ENCODE results near the gene BICD1. TPM values are rescaled to one million over a fixed set of nuclear protein-coding genes. Genes with fewer than 3 reads are reported as not detected.

The BICD1 gene
- total and polyA plus RNA-seq, 2 donors from 2014 or later = 3.8 to 36.7 TPM

DNA sequence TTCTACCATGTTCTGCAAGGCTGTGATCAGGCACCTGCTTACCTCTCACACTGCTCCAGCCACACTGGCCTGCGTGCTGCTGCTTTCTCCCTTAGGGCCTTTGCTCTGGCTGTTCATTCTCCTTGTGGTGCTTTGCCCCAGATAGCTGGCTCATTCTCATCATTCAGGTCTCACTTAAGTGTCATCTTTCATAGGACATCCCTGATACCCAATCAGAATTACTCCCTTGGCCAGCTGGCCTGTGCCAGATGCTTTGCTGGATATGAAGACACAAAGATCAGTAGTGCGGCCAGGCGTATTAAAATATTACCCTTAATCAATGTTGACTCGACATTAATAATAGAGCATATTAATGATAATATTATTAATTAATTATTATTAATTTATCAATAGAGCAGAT, 148.9 kb downstream of the BICD1 start:
- Histone ChIP-seq H3K9ac (ENCODE audit: low read length in 3 of 3) (no peak overlapping the region), H3K27ac (ENCODE audit: low read depth in 2 of 2, low read length in 2 of 2) (no peak overlapping the region), H3K36me3 (ENCODE audit: control insufficient read depth in 2 of 3, insufficient read depth in 3 of 3, low read length in 3 of 3) (no peaks in the 10 kb centered on the region), H3K9me3 (ENCODE audit: control insufficient read depth in 2 of 3, insufficient read depth in 1 of 3, low read length in 3 of 3) (peaks cover 0 to 3% (median 2%) of the 10 kb centered on the region in 3 donors), H3K4me1 (ENCODE audit: control insufficient read depth in 2 of 3, insufficient read depth in 2 of 3, low read depth in 1 of 3, low read length in 3 of 3) (no peaks in the 10 kb centered on the region), H3K4me3 (ENCODE audit: low read length in 3 of 3) (no peak overlapping the region), H3K27me3 (ENCODE audit: control insufficient read depth, insufficient read depth, low read length) (no peaks in the 10 kb centered on the region)
- DNase-seq (no peak), FAIRE-seq (no peak)
- intact Hi-C loops (cut with DNase I) = no loop called here
- TF ChIP-seq, protein P1, sequence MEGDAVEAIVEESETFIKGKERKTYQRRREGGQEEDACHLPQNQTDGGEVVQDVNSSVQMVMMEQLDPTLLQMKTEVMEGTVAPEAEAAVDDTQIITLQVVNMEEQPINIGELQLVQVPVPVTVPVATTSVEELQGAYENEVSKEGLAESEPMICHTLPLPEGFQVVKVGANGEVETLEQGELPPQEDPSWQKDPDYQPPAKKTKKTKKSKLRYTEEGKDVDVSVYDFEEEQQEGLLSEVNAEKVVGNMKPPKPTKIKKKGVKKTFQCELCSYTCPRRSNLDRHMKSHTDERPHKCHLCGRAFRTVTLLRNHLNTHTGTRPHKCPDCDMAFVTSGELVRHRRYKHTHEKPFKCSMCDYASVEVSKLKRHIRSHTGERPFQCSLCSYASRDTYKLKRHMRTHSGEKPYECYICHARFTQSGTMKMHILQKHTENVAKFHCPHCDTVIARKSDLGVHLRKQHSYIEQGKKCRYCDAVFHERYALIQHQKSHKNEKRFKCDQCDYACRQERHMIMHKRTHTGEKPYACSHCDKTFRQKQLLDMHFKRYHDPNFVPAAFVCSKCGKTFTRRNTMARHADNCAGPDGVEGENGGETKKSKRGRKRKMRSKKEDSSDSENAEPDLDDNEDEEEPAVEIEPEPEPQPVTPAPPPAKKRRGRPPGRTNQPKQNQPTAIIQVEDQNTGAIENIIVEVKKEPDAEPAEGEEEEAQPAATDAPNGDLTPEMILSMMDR (IDR thresholded peaks at IDR 0.05; ENCODE audit: borderline replicate concordance, extremely low read depth, insufficient read depth) = no peak

DNA sequence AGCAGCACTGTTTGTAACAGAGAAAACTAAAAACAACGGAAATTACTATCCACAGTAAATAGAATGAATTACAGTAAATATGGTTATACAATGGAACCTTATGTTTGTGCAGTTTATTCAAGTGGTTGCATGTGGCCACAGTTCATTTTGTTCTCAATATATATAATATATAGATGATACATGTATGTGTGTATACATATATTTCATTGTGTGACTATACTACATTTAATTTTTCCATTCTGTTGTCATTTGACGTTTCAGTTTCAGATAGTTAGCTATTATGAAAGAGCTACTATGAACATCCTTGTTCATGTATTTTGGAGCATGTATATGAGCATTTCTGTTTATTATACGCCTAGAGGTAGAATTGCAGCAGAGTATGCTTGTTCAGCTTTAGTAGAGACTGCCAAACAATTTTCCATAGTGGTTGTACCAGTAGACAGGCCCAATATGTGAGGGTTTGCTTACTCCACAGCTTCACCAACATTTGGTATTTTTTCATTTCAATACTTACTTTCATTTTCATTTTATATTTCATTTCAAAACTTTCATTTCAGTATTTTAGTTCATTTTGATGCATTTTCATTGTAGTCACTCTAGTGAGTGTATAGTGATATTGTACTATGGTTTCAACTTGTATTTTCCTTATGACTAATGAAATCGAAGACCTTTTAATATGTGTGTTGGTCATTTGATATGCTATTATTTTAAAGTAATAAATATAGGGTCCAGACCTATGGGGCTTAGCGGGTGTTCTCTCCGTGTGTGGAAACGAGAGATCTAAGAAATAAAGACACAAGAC, 151.2 kb downstream of the BICD1 start:
- no peak overlapping the region for H3K9ac ChIP-seq (ENCODE audit: low read length in 3 of 3)
- no peaks in the 10 kb centered on the region for H3K36me3 ChIP-seq (ENCODE audit: control insufficient read depth in 2 of 3, insufficient read depth in 3 of 3, low read length in 3 of 3)
- DNase-seq (no peak), FAIRE-seq (no peak)
- intact Hi-C loops (cut with DNase I) = no loop called here
- H3K9me3 ChIP-seq (ENCODE audit: control insufficient read depth in 2 of 3, insufficient read depth in 1 of 3, low read length in 3 of 3) = peaks cover 0 to 3% (median 2%) of the 10 kb centered on the region in 3 donors
- no peak overlapping the region for H3K27ac ChIP-seq (ENCODE audit: low read depth in 2 of 2, low read length in 2 of 2)
- TF ChIP-seq, protein P1 (IDR thresholded peaks at IDR 0.05; ENCODE audit: borderline replicate concordance, extremely low read depth, insufficient read depth) = no peak
- no peaks in the 10 kb centered on the region for H3K27me3 ChIP-seq (ENCODE audit: control insufficient read depth, insufficient read depth, low read length)
- no peak overlapping the region for H3K4me3 ChIP-seq (ENCODE audit: low read length in 3 of 3)
- no peaks in the 10 kb centered on the region for H3K4me1 ChIP-seq (ENCODE audit: control insufficient read depth in 2 of 3, insufficient read depth in 2 of 3, low read depth in 1 of 3, low read length in 3 of 3)

DNA sequence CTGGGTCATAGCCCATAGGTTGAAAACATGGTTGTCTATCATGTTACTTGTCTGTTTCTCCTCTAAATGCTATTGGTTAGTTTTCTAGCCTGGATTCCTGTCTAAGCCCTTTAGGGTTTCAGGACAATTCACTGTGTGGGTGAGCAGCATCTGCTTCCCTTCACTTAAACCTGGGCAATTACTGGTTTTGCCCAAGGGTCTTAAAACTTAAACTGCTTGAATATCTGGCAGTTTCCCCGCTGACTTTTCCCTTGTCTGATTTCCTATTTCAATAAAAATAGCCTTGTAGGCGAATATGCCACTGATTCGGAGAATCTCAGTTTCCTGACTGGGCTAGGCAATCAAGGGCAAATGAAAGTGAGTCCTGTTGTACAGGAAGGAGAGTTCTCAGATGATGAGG, 154.0 kb downstream of the BICD1 start:
- H3K4me3 ChIP-seq (ENCODE audit: low read length in 3 of 3) = no peak overlapping the region
- H3K36me3 ChIP-seq (ENCODE audit: control insufficient read depth in 2 of 3, insufficient read depth in 3 of 3, low read length in 3 of 3) = no peaks in the 10 kb centered on the region
- no peak for DNase-seq
- H3K9ac ChIP-seq (ENCODE audit: low read length in 3 of 3) = no peak overlapping the region
- intact Hi-C loops (cut with DNase I) = no loop called here
- TF ChIP-seq, protein P1 (IDR thresholded peaks at IDR 0.05; ENCODE audit: borderline replicate concordance, extremely low read depth, insufficient read depth) = no peak
- no peak for FAIRE-seq
- H3K4me1 ChIP-seq (ENCODE audit: control insufficient read depth in 2 of 3, insufficient read depth in 2 of 3, low read depth in 1 of 3, low read length in 3 of 3) = no peaks in the 10 kb centered on the region
- no peak overlapping the region for H3K27ac ChIP-seq (ENCODE audit: low read depth in 2 of 2, low read length in 2 of 2)
- peaks cover 0 to 3% (median 2%) of the 10 kb centered on the region in 3 donors for H3K9me3 ChIP-seq (ENCODE audit: control insufficient read depth in 2 of 3, insufficient read depth in 1 of 3, low read length in 3 of 3)
- H3K27me3 ChIP-seq (ENCODE audit: control insufficient read depth, insufficient read depth, low read length) = no peaks in the 10 kb centered on the region
